Large intestine (tissue), 3 donors: ENCODE data around the gene COL4A2. TPM values are rescaled to one million over a fixed set of nuclear protein-coding genes. Genes with fewer than 3 reads are reported as not detected.

ENCODE experiments used
- DNase-seq, 2 donors: peaks; one replicate each; pipeline versions ENCODE4 v3.0.0 to v3.0.0-alpha.2; 2013
- H3K27ac ChIP-seq: one replicate; pipeline ENCODE4 v1.5.1; 2013; ENCODE audit warnings: low read length
- H3K27me3 ChIP-seq: 2 replicates; pipeline ENCODE4 v1.6.1; 2013; ENCODE audit warnings: low read length; ENCODE audit not compliant: control insufficient read depth, insufficient read depth
- H3K36me3 ChIP-seq: 2 replicates; pipeline ENCODE4 v1.6.1; 2013; ENCODE audit warnings: low read length; ENCODE audit not compliant: control insufficient read depth, insufficient read depth
- H3K4me1 ChIP-seq: one replicate; pipeline ENCODE4 v1.6.1; 2013; ENCODE audit warnings: low read length; ENCODE audit not compliant: control insufficient read depth, insufficient read depth
- H3K4me3 ChIP-seq: one replicate; pipeline ENCODE4 v1.5.1; 2013; ENCODE audit warnings: low read length
- H3K9me3 ChIP-seq: one replicate; pipeline ENCODE4 v1.6.1; 2013; ENCODE audit warnings: mild to moderate bottlenecking, low read depth, low read length, moderate library complexity; ENCODE audit not compliant: control insufficient read depth
- WGBS: methylation state at CpG from one replicate; pipeline ENCODE4 v1.1.5; 2013; ENCODE audit warnings: low lambda C conversion rate; ENCODE audit not compliant: insufficient coverage; 5-methylcytosine and 5-hydroxymethylcytosine counted together
- polyA plus RNA-seq: library from polyadenylated mRNA; unstranded; fragments of 120-200 nt; gene quantifications from one replicate; pipeline ENCODE4 v1.2.1, GENCODE V29; 2013

The COL4A2 gene
- polyA plus RNA-seq, 1 donor: 164 TPM

- WGBS: no CpG with 5 or more reads among the region's 18 CpGs
- Histone ChIP-seq H3K4me1 (peaks cover 35% of the 10 kb centered on the region), H3K9me3 (peaks cover 8% of the 10 kb centered on the region), H3K4me3 (no peak overlapping the region), H3K27ac (peak overlapping the region; percentile 97), H3K27me3 (no peaks in the 10 kb centered on the region), H3K36me3 (peaks cover 49% of the 10 kb centered on the region)
- no peak for DNase-seq
Observed at GRCh38 chr13:110506396-110506795, 199.3 kb downstream of the COL4A2 start.

- DNase-seq: peak; percentile 93 to 98
- Histone ChIP-seq H3K36me3 (peaks cover 49% of the 10 kb centered on the region), H3K4me3 (no peak overlapping the region), H3K4me1 (peaks cover 35% of the 10 kb centered on the region), H3K27ac (peak overlapping the region; percentile 97), H3K9me3 (peaks cover 10% of the 10 kb centered on the region), H3K27me3 (no peaks in the 10 kb centered on the region)
- no CpG with 5 or more reads among the region's 17 CpGs for WGBS
Observed at GRCh38 chr13:110506859-110507566, 199.9 kb downstream of the COL4A2 start.

- Histone ChIP-seq H3K4me3 (no peak overlapping the region), H3K27me3 (no peaks in the 10 kb centered on the region), H3K27ac (peak overlapping the region; percentile 97), H3K4me1 (peaks cover 35% of the 10 kb centered on the region), H3K36me3 (peaks cover 54% of the 10 kb centered on the region), H3K9me3 (peaks cover 14% of the 10 kb centered on the region)
- DNase-seq: peak; percentile 56 to 80
- WGBS: no CpG with 5 or more reads among the region's 23 CpGs
Observed at GRCh38 chr13:110507678-110508381, 200.7 kb downstream of the COL4A2 start.

- H3K36me3 ChIP-seq: peaks cover 49% of the 10 kb centered on the region
- peaks cover 10% of the 10 kb centered on the region for H3K9me3 ChIP-seq
- no peak overlapping the region for H3K4me3 ChIP-seq
- peak in 1 of 2 donors; percentile 36 for DNase-seq
- 40% methylated on average over 2 of the region's 4 CpGs for WGBS
- H3K27me3 ChIP-seq: no peaks in the 10 kb centered on the region
- H3K27ac ChIP-seq: no peak overlapping the region
- H3K4me1 ChIP-seq: peaks cover 35% of the 10 kb centered on the region
Observed at GRCh38 chr13:110509478-110509926, 202.4 kb downstream of the COL4A2 start.

GRCh38 chr13:110509971-110510786 is 203.1 kb downstream of the COL4A2 start:
- H3K4me1 ChIP-seq: peaks cover 35% of the 10 kb centered on the region
- peaks cover 10% of the 10 kb centered on the region for H3K9me3 ChIP-seq
- peaks cover 53% of the 10 kb centered on the region for H3K36me3 ChIP-seq
- no peaks in the 10 kb centered on the region for H3K27me3 ChIP-seq
- WGBS: no CpG with 5 or more reads among the region's 18 CpGs
- H3K27ac ChIP-seq: no peak overlapping the region
- H3K4me3 ChIP-seq: no peak overlapping the region
- DNase-seq: no peak

GRCh38 chr13:110511509-110512181 is 204.6 kb downstream of the COL4A2 start:
- WGBS: no CpG with 5 or more reads among the region's 31 CpGs
- Histone ChIP-seq H3K36me3 (peaks cover 44% of the 10 kb centered on the region), H3K4me3 (no peak overlapping the region)

GRCh38 chr13:110512198-110512740 is 205.2 kb downstream of the COL4A2 start:
- H3K27me3 ChIP-seq: no peaks in the 10 kb centered on the region
- H3K4me1 ChIP-seq: peaks cover 23% of the 10 kb centered on the region
- H3K36me3 ChIP-seq: peaks cover 44% of the 10 kb centered on the region
- no peak overlapping the region for H3K27ac ChIP-seq
- H3K9me3 ChIP-seq: peaks cover 6% of the 10 kb centered on the region
- 0% methylated on average over 1 of the region's 17 CpGs for WGBS
- no peak for DNase-seq
- no peak overlapping the region for H3K4me3 ChIP-seq

More at GRCh38 chr13:110511509-110512181, 204.6 kb downstream of the COL4A2 start:
- Histone ChIP-seq H3K4me1 (peaks cover 24% of the 10 kb centered on the region), H3K9me3 (peaks cover 6% of the 10 kb centered on the region), H3K27ac (no peak overlapping the region), H3K27me3 (no peaks in the 10 kb centered on the region)
- DNase-seq: no peak

GRCh38 chr13:110516500-110516899 is 209.4 kb downstream of the COL4A2 start:
- Histone ChIP-seq H3K27ac (no peak overlapping the region), H3K36me3 (peaks cover 41% of the 10 kb centered on the region), H3K9me3 (peaks cover 6% of the 10 kb centered on the region), H3K4me3 (no peak overlapping the region), H3K27me3 (no peaks in the 10 kb centered on the region), H3K4me1 (peaks cover 42% of the 10 kb centered on the region)
- no peak for DNase-seq
- no CpG with 5 or more reads among the region's 12 CpGs for WGBS

- H3K27me3 ChIP-seq: no peaks in the 10 kb centered on the region
- peaks cover 30% of the 10 kb centered on the region for H3K36me3 ChIP-seq
- H3K9me3 ChIP-seq: no peaks in the 10 kb centered on the region
- peak overlapping the region; percentile 85 for H3K27ac ChIP-seq
- DNase-seq: peak; percentile 89 to 94
- no CpG with 5 or more reads among the region's 7 CpGs for WGBS
- peaks cover 49% of the 10 kb centered on the region for H3K4me1 ChIP-seq
- no peak overlapping the region for H3K4me3 ChIP-seq
Observed at GRCh38 chr13:110517505-110518225, 210.6 kb downstream of the COL4A2 start.
